GM18868 (cell line): ENCODE data around the gene PLBD2.

Source experiments
- ATAC-seq: cut with Tn5 transposase; IDR thresholded peaks from one replicate; pipeline ENCODE4 v1.9.1; 2021; ENCODE audit warnings: mild to moderate bottlenecking, moderate library complexity; ENCODE audit not compliant: unreplicated experiment

The PLBD2 gene

DNA sequence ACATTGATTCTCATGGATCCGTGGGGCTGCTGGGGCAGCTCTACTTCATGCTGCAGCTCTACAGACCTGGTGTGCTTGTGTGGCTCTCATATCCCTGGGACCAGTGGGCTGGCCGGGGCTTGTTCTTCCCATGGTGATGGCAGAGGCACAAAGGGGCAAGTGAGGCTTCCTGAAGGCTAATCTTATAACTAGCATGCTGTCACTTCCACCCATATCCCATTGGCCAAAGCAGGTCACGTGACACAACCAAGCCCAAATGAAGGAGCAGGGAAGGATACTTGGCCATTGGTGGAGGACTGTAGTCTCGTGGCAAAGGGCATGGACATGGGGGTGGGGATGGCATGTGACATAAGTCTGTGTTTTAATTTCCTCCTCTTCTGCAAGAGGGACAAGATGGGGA is 9.9 kb downstream of the PLBD2 start:
- ATAC-seq, result no peak

DNA sequence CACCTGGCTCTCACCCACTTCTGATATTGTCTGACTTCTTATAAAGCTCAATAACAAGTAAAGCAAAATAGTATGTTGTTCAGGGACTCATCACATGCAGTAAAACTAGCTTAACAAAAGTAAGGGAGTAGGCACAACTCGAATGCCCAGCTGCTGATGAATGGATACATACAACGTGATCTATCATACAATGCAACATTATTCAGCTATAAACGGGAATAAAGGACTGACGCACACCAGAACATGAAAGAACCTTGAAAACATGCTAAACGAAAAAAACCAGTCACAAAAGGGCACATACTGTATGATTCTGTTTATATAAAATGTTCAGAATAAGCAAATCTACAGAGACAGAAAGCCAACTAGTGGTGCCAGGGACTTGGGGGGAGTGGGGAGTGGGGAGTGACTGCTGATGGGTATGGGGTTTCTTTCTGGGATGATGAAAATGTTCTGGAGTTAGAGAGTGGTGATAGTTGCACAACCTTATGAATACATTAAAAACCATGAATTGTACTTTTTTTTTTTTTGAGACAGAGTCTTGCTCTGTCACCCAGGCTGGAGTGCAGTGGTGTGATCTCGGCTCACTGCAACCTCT is 11.1 kb downstream of the PLBD2 start:
- no peak for ATAC-seq

- ATAC-seq, result no peak
These were observed 12.7 kb downstream of the PLBD2 start for GRCh38 chr12:113370923-113371682.

- ATAC-seq, result no peak
These were observed 13.4 kb downstream of the PLBD2 start for GRCh38 chr12:113371808-113372207.

GRCh38 chr12:113372371-113372770 is 14.0 kb downstream of the PLBD2 start:
- no peak for ATAC-seq

DNA sequence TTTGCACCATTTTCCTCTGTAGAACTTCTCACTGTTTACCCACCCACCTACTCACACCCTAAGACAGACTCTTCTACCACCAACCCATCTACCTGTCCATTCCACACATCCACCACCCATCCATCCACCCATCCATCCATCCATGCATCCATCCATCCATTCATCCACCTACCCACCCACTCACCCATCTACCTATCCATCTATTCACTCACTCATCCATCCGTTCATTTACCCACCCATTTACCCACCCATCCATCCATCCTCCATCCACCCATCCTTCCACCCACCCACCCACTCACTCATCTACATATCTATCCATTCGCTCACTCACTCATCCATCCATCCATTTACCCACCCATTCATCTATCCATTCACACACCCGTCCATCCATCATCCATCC is 15.1 kb downstream of the PLBD2 start:
- no peak for ATAC-seq

GRCh38 chr12:113373969-113374368 is 15.6 kb downstream of the PLBD2 start:
- ATAC-seq, result no peak

- ATAC-seq, result no peak
These were observed 16.5 kb downstream of the PLBD2 start for GRCh38 chr12:113374823-113375428.

- ATAC-seq, result no peak
These were observed 19.9 kb downstream of the PLBD2 start for GRCh38 chr12:113378291-113378690.

- ATAC-seq, result no peak
These were observed 22.8 kb downstream of the PLBD2 start for GRCh38 chr12:113381220-113381619.

- no peak for ATAC-seq
These were observed 23.8 kb downstream of the PLBD2 start for GRCh38 chr12:113382206-113382605.

- no peak for ATAC-seq
These were observed 26.4 kb downstream of the PLBD2 start for GRCh38 chr12:113384778-113385177.

DNA sequence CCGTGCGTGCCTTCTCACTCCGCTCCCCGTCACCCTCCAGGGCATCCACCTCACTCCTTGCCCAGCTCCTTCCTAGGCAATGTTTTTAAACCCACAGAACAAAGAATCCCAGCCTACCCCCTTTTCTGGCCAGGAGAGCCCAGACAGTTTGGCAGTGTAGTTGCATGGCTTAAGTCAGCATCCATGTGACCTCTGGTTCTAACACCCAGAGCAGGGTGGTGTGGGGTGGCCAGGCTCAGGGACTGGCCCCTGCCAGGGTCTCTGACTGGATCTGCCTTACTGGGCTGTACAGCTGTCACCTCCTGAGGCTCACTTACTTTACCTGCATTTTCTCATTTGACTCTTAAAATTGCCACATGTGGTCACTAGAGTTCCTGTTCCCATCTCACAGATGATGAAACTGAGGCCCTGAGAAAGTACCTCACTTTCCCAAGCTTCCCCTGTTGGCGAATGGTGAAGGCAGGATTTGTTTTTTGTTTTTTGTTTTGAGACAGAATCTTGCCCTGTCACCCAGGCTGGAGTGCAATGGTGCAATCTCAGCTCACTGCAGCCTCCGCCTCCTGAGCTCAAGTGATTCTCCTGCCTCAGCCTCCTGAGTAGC is 27.0 kb downstream of the PLBD2 start:
- ATAC-seq, result no peak

GRCh38 chr12:113386866-113387566 is 28.6 kb downstream of the PLBD2 start:
- no peak for ATAC-seq

DNA sequence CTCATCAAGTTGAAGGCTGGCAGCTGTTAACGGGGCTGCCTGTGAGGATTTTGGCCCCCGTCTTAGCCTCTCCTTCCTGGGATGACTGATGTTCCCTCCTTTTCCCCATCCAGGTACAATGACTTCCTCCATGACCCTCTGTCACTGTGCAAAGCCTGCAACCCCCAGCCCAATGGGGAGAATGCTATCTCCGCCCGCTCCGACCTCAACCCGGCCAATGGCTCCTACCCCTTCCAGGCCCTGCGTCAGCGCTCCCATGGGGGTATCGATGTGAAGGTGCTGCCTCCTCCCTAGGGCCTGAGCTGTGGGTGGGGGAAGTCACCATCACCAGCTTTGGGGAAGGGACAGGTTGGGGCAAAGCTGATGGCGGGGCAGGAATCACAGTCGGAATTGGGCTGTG is 29.2 kb downstream of the PLBD2 start:
- ATAC-seq, result no peak

DNA sequence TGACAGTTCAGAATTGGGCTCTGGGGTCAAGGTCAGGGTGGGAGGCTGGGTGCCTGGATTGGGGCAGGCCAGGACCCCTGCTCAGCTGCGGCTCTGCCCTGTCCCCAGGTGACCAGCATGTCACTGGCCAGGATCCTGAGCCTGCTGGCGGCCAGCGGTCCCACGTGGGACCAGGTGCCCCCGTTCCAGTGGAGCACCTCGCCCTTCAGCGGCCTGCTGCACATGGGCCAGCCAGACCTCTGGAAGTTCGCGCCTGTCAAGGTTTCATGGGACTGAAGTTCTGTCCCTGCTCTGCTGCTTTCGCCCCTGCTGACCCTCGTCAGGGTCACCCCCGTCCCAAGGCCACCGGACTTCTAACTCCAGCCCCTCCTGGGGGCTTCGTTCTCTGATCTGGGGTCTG is 30.0 kb downstream of the PLBD2 start:
- ATAC-seq, result no peak

GRCh38 chr12:113390064-113391043 is 32.0 kb downstream of the PLBD2 start:
- no peak for ATAC-seq

DNA sequence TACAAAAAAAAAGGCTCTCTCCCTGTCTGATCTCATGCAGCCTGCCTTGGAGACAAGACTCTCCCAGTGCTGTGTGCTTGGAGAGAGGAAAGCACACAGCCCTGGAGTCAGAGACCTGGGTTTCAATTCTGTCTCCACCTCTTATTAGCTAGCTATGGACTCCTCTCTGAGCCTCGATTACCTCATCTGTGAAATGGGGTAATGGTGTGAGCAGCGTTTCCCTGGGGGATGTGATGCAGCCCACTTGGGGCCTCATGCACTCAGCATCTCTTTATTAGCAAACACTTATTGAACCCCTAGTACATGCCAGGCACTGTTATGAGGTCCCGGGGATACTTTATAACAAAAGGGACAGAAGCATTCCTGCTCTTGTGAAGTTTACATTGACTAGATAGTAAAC is 32.8 kb downstream of the PLBD2 start:
- no peak for ATAC-seq

- ATAC-seq, result no peak
These were observed 33.4 kb downstream of the PLBD2 start for GRCh38 chr12:113391650-113392337.

DNA sequence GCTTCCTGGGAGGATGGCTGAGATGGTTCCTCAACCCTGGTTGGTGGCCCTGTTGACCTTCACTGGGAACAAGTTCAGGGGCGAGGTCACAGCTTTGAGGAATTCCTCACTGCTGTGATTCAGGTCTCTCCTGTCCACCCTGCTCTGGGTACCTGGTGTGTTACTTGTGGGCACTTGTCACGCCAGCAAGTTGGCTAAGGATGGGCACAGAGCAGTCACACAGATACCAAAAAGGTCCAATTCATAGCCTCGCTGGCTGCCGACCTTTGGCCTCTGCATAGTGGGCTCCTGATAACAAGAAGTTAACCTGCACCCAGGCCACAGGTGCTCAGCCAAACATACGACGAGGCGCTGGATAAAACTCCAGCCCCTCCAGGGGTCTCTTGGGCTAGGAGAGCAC is 34.1 kb downstream of the PLBD2 start:
- no peak for ATAC-seq
